ENCODE data around the gene ZDHHC16. TPM values are rescaled to one million over a fixed set of nuclear protein-coding genes. Genes with fewer than 3 reads are reported as not detected.

The ZDHHC16 gene
- 10 to 100 TPM; 36.1 to 52.5 (median 36.5) TPM for total RNA-seq

- no peaks in the 10 kb centered on the region for H3K9me3 ChIP-seq
- H3K27me3 ChIP-seq: no peaks in the 10 kb centered on the region
- H3K4me3 ChIP-seq (replicated peaks in 1 of 3): peak within 1 kb of the TSS; percentile 61 to 97 (median 81)
- peak; percentile 92 to 95 for DNase-seq
- TF ChIP-seq, protein P1, sequence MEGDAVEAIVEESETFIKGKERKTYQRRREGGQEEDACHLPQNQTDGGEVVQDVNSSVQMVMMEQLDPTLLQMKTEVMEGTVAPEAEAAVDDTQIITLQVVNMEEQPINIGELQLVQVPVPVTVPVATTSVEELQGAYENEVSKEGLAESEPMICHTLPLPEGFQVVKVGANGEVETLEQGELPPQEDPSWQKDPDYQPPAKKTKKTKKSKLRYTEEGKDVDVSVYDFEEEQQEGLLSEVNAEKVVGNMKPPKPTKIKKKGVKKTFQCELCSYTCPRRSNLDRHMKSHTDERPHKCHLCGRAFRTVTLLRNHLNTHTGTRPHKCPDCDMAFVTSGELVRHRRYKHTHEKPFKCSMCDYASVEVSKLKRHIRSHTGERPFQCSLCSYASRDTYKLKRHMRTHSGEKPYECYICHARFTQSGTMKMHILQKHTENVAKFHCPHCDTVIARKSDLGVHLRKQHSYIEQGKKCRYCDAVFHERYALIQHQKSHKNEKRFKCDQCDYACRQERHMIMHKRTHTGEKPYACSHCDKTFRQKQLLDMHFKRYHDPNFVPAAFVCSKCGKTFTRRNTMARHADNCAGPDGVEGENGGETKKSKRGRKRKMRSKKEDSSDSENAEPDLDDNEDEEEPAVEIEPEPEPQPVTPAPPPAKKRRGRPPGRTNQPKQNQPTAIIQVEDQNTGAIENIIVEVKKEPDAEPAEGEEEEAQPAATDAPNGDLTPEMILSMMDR (IDR thresholded peaks at IDR 0.05): peak in 1 of 6 experiments; percentile 20
- peak in 1 of 2 donors; percentile 76 for TF ChIP-seq POLR2A (IDR thresholded peaks at IDR 0.05)
- intact Hi-C loops (cut with DNase I): no loop called here
- peaks cover 6 to 26% of the 10 kb centered on the region in 2 donors for H3K4me1 ChIP-seq
- 0 to 1% methylated on average over 34 to 37 of the region's 66 CpGs for WGBS, 2 donors
- H3K36me3 ChIP-seq: peaks cover under 1 to 6% of the 10 kb centered on the region in 2 donors
- peak within 1 kb of the TSS in 2 of 3 donors; percentile 41 to 49 for H3K27ac ChIP-seq
Observed at GRCh38 chr10:97445722-97446639, at the start of gene ZDHHC16, which contains the start of gene EXOSC1. TSS of gene ZDHHC16 (plus strand) at chr10:97446175. CDS start at chr10:97451676, 5,501 bp downstream. TSS of gene EXOSC1 (minus strand) at chr10:97446006. CDS start at chr10:97445985, 21 bp downstream.

DNA sequence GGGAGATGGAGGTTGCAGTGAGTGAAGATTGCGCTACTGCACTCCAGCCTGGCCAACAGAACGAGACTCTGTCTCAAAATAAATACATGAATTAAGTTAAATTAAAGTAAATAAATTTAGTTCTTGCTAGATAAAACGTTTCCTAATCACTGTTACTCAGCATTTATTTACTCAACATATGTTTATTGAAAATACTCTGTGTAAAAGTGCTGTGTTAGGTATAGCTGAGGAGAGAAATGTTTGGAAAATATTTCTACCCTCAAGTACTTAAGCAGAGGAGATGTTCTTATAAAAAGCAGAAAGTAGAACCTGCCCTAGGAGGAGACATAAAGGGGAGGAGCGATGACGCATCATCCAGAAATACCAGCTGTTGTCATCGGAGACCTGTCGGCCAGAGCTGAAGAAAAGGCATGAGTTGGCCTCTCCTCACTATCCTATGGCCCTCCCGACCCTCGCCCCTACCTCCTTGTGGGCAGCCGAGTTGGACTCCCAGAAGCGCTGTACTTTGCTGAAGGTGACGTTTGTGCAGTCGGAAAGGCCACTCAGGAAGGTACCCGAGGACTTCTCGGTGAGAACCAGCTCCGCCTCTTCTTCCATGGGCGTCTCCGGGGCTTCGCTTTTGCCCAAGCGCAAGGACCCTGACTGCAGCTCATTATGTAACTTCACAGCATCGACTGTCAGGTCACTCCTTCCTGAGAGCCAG is 46.0 kb upstream of the ZDHHC16 start:
- DNase-seq: no peak

GRCh38 chr10:97400665-97401454 is 45.1 kb upstream of the ZDHHC16 start, which contains the start of gene RRP12:
TSS of gene RRP12 (minus strand) at chr10:97401340. CDS start at chr10:97401231, 109 bp downstream.
- peak; percentile 84 for DNase-seq
- H3K36me3 ChIP-seq: peaks cover 0 to 11% of the 10 kb centered on the region in 2 donors
- 1% methylated on average over 23 to 28 of the region's 39 CpGs for WGBS, 2 donors
- TF ChIP-seq, protein P1 (IDR thresholded peaks at IDR 0.05): peak in 2 of 6 experiments; percentile 7 to 8
- peak in 1 of 2 donors; percentile 15 for TF ChIP-seq POLR2A (IDR thresholded peaks at IDR 0.05)
- no peaks in the 10 kb centered on the region for H3K27me3 ChIP-seq
- intact Hi-C loops (cut with DNase I): no loop called here
- peaks cover 9 to 11% of the 10 kb centered on the region in 2 donors for H3K4me1 ChIP-seq
- H3K9me3 ChIP-seq: no peaks in the 10 kb centered on the region
- H3K4me3 ChIP-seq (replicated peaks in 1 of 3): peak within 1 kb of the TSS; percentile 27 to 60 (median 59)
- peak within 1 kb of the TSS in 1 of 3 donors; percentile 5 for H3K27ac ChIP-seq

More for the DNA sequence above, 46.0 kb upstream of the ZDHHC16 start:
- WGBS, 2 donors: 45 to 46% methylated on average over 16 to 19 of the region's 21 CpGs
- no peak for TF ChIP-seq POLR2A (IDR thresholded peaks at IDR 0.05)
- TF ChIP-seq, protein P1 (IDR thresholded peaks at IDR 0.05): no peak
- no peaks in the 10 kb centered on the region for H3K9me3 ChIP-seq
- no peak overlapping the region for H3K27ac ChIP-seq
- H3K36me3 ChIP-seq: peaks cover 0 to 11% of the 10 kb centered on the region in 2 donors
- no peaks in the 10 kb centered on the region for H3K27me3 ChIP-seq
- H3K4me1 ChIP-seq: peaks cover 9 to 11% of the 10 kb centered on the region in 2 donors
- H3K4me3 ChIP-seq (replicated peaks in 1 of 3): no peak overlapping the region
- intact Hi-C loops (cut with DNase I): no loop called here

- H3K36me3 ChIP-seq: peaks cover 0 to 5% of the 10 kb centered on the region in 2 donors
- TF ChIP-seq, protein P1 (IDR thresholded peaks at IDR 0.05): no peak
- TF ChIP-seq POLR2A (IDR thresholded peaks at IDR 0.05): no peak
- H3K9me3 ChIP-seq: no peaks in the 10 kb centered on the region
- peaks cover 9 to 11% of the 10 kb centered on the region in 2 donors for H3K4me1 ChIP-seq
- peak overlapping the region in 1 of 3 donors; percentile 5 for H3K27ac ChIP-seq
- intact Hi-C loops (cut with DNase I): no loop called here
- H3K4me3 ChIP-seq (replicated peaks in 1 of 3): peak overlapping the region in 1 of 3 donors; percentile 60
- whole genome bisulfite sequencing, 2 donors: 70 to 72% methylated on average over 13 of the region's 13 CpGs
- no peak for DNase-seq
- H3K27me3 ChIP-seq: no peaks in the 10 kb centered on the region
Observed at GRCh38 chr10:97401455-97401919, 44.5 kb upstream of the ZDHHC16 start.
